Raji (cell line): ENCODE data around the gene TP53TG3B.
"Not testable (repeated sequence)": the region's sequence is repeated elsewhere in the genome, so short reads cannot be mapped to it uniquely, and the experiment has no call there.

Source experiments
- POLR2A ChIP-seq: IDR thresholded peaks from 2 replicates; pipeline ENCODE4 v1.6.1; 2011; ENCODE audit warnings: low read depth, low read length, control low read depth; ENCODE audit not compliant: insufficient read depth

TP53TG3B gene, protein sequence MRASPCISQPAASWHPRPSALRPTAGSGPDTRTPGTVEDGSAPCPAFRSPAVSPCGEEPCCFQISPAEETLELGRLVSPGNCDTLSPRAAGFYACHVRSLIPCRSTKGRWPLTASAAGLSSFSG

GRCh38 chr16:33360541-33360940, at the start of gene TP53TG3B:
Gene TP53TG3B, plus strand, starts transcription at chr16:33360841. Its CDS starts 68 bp downstream, at chr16:33360909.
- not testable (repeated sequence) for TF ChIP-seq POLR2A
